ENCODE data around the gene TEX28.
A peak's percentile ranks its signal among the peaks of the same experiment; 100 is the strongest.
"Not testable (repeated sequence)": the region's sequence is repeated elsewhere in the genome, so short reads cannot be mapped to it uniquely, and the experiment has no call there.

Gene TEX28

GRCh38 chrX:154294791-154295574 is at the start of gene TEX28:
TEX28 (minus strand) TSS chrX:154295124; CDS start chrX:154292117, 3,007 bp downstream.
- DNase-seq, result no peak

GRCh38 chrX:154343620-154344019 is 48.7 kb upstream of the TEX28 start:
- DNase-seq, result not testable (repeated sequence)

GRCh38 chrX:154343063-154343462 is 48.1 kb upstream of the TEX28 start:
- DNase-seq, result not testable (repeated sequence)

- DNase-seq, result not testable (repeated sequence)
Observed at GRCh38 chrX:154341399-154342298, 46.7 kb upstream of the TEX28 start.

- no peak for DNase-seq
Observed at GRCh38 chrX:154334496-154334895, 39.6 kb upstream of the TEX28 start.

- no peak for DNase-seq
Observed at GRCh38 chrX:154333837-154334271, 38.9 kb upstream of the TEX28 start.

GRCh38 chrX:154333116-154333515 is 38.2 kb upstream of the TEX28 start:
- DNase-seq, result no peak

- no peak for DNase-seq
Observed at GRCh38 chrX:154332561-154332960, 37.6 kb upstream of the TEX28 start.

- no peak for DNase-seq
Observed at GRCh38 chrX:154329294-154329693, 34.4 kb upstream of the TEX28 start.

- no peak for DNase-seq
Observed at GRCh38 chrX:154328646-154329045, 33.7 kb upstream of the TEX28 start.

GRCh38 chrX:154327038-154327820 is 32.3 kb upstream of the TEX28 start:
- DNase-seq, result no peak

- peak; percentile 44 for DNase-seq
Observed at GRCh38 chrX:154325541-154325940, 30.6 kb upstream of the TEX28 start.

- no peak for DNase-seq
Observed at GRCh38 chrX:154323537-154323936, 28.6 kb upstream of the TEX28 start.

- DNase-seq, result no peak
Observed at GRCh38 chrX:154322890-154323289, 28.0 kb upstream of the TEX28 start.

- DNase-seq, result no peak
Observed at GRCh38 chrX:154321594-154321993, 26.7 kb upstream of the TEX28 start.

- DNase-seq, result no peak
Observed at GRCh38 chrX:154321152-154321551, 26.2 kb upstream of the TEX28 start.

GRCh38 chrX:154320406-154320805 is 25.5 kb upstream of the TEX28 start:
- DNase-seq, result no peak

GRCh38 chrX:154317391-154317995 is 22.6 kb upstream of the TEX28 start:
- no peak for DNase-seq

- DNase-seq, result no peak
Observed at GRCh38 chrX:154315416-154315815, 20.5 kb upstream of the TEX28 start.

- no peak for DNase-seq
Observed at GRCh38 chrX:154313147-154313546, 18.2 kb upstream of the TEX28 start.

GRCh38 chrX:154312116-154312515 is 17.2 kb upstream of the TEX28 start:
- DNase-seq, result no peak

Data from NCI-H2029 (cell line).